GM19351 (cell line): Measurements from ENCODE around the gene MYH3.

ENCODE experiments used
- ATAC-seq: cut with Tn5 transposase; IDR thresholded peaks from one replicate; pipeline ENCODE4 v1.9.1; 2021; ENCODE audit warnings: mild to moderate bottlenecking, moderate library complexity; ENCODE audit not compliant: unreplicated experiment

MYH3 gene

GRCh38 chr17:10616502-10617119, 40.5 kb downstream of the MYH3 start:
- no peak for ATAC-seq

GRCh38 chr17:10614536-10615155, 42.5 kb downstream of the MYH3 start:
- ATAC-seq: no peak

GRCh38 chr17:10613775-10614513, 43.2 kb downstream of the MYH3 start:
- ATAC-seq: no peak

DNA sequence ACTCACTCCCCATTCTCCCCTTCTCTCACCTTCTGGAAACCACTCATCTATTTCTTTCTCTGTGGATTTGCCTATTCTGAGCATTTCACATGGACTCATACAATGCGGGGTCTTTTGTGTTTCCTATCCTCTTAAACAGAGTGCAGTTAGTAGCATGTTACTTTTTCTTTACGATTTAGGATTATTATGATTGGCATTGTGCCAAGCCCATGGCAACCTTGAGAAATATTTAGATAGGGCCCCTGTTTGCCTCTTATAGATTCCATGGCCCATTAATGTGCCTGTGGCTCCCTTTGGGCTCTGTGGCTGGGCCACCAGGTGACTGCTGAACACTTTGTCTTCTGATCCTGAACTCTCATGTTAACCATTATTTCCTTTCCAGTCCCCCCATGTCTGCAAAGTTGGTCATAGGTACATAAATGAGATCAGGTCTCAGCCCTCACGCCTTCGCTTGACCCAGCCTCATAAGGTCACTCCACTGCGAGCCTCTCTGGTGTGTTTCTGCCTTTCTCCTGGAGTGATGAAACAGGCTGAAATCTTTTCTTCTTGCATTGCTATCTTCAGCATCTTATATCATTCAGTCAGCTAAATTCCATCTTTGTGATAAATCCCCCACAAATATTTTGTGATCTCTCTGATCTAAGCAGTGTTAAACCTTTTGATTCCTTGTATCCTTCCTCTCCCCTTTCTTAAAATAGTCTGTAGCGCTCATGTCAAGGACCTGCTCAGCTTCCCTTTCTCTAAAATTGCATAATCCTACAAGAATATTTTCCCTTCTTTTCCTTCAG, 44.0 kb downstream of the MYH3 start:
- no peak for ATAC-seq

DNA sequence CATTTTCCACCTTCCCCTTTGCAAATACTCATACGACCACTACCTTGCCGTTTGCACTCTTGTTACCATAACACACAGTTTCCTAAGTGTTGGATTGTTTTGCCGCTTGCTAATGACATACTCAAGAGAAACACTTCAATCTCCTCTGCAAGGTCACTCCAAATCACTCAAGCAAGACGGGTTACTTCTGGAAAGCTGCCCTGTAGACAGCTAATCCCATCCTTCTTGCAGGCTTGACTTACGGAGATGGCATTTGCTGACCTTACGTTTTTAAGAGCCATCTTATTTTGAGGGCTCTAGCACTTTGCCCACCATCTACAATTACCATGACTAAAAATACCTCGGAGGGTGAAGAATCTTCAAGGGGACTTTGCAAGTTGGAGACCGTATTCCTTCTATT, 46.2 kb downstream of the MYH3 start:
- ATAC-seq: no peak

DNA sequence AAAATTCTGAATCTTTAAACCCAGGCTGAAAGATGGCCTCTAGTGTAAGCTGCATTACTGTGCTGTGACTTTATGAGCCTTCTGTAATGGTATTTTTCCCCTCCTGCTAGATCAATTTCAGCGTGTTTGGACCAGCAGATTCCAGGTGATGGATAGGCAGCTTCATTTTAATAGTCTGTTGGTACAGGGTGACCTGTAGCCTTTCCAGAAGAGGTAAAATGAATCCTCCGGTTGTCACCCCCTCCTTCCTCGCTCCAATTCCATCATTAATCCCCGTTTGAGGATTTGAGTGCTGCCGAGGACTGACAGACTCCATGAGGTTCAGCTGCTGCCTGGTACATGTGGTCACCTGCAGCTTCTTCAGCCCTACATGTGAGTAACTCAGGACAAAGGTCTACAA, 48.9 kb downstream of the MYH3 start:
- no peak for ATAC-seq

DNA sequence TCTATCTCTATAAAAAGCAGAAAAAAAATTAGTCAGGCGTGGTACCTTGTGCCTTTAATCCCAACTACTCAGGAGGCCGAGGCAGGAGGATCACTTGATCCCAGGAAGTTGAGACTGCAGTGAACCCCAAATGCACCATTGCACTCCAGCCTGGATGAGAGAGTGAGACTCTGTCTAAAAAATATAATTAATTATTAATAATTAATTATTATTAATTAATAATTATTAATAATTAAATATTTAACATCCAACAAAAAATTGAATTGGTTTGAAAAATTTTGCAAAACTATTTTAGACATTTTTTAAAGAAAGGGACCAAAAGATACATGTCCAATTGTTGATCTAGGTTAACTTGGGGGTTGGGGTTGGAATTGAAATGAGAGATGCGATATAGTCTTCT, 51.0 kb downstream of the MYH3 start:
- ATAC-seq: no peak

DNA sequence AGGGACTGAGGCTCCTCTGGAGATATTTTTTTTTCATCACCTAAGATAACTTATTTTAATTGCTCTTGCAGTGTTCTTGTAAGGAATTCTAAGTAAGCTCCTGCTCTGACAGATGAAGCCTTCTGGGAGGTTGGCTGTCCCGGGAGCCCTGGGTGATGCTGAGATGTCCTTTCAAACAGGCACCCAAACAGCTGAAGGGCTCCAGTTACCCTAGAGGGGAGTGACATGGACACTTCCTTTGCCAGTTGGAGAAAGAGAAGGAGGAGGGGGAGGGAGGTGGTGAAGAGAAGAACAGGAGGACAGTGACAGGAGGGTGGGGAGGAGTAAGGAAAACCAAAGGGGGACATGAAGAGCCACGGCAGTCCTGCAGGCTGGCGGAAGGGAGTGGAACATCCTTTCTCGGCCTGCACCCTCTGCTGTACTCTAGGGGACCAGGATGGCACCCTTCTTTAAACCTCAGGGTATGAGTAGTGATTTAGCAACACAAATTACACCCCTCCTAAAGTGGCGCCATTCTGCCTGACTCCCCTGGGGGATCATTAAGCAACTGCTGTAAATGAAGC, 51.8 kb downstream of the MYH3 start:
- no peak for ATAC-seq

DNA sequence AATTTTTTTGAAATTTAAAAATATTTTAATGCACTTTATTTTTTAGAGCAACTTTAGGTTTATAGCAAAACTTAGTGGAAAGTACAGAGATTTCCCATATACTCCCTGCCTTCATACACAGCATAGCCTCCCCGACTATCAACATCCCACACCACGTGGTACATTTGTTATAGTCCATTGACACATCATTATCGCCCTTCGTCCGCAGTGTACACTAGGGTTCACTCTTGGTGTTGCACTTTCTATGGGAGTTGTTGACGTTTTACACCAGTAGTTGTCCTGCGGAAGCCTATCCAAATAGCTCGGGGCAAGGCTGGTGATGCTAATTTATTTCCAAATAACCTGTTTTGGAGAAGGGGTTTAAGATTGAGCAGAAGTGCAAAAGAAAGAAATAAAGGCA, 52.6 kb downstream of the MYH3 start:
- ATAC-seq: no peak

- no peak for ATAC-seq
Observed at GRCh38 chr17:10603931-10604330, 53.2 kb downstream of the MYH3 start.

DNA sequence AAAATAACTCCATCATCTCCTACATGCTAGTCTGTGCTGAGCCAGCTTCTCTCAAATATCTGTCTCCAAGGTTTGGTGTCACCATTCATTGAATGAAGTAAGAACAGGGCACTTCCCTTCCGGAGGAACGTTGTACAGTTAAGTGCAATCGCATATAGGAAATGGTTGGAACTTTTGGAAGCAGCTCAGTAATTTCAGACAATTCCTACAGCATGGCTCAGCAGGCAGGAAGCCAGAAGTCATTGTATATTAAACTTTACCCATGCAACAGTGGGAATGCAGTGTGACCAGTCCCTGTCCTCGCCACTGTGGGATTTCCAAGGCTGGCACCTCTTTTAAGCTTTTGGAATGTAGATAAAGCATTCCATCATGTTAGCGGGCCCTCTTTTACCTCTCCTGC, 56.5 kb downstream of the MYH3 start:
- no peak for ATAC-seq

- ATAC-seq: no peak
Observed at GRCh38 chr17:10598621-10599020, 58.5 kb downstream of the MYH3 start.

GRCh38 chr17:10589553-10590145, 67.5 kb downstream of the MYH3 start:
- no peak for ATAC-seq

GRCh38 chr17:10585529-10585928, 71.6 kb downstream of the MYH3 start:
- ATAC-seq: no peak

DNA sequence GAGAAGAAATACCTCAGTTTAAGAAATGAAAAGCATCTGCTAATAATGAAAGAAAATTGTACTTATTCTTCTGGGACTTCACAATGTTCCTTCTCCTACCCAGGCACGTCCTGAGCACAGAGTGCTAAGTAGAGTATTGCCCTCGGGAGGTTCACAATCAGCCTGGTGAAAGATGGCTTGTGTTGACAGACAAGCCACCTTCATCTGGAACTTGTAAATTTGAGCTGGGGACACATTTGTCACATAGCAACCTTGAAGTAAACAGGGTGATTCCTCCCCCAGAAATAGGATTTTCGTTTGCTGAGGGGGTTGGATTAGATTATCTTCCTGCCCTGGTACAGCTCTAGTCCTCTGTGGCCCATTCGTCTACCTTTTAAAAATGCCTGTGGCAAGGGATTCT, 73.3 kb downstream of the MYH3 start:
- ATAC-seq: no peak

DNA sequence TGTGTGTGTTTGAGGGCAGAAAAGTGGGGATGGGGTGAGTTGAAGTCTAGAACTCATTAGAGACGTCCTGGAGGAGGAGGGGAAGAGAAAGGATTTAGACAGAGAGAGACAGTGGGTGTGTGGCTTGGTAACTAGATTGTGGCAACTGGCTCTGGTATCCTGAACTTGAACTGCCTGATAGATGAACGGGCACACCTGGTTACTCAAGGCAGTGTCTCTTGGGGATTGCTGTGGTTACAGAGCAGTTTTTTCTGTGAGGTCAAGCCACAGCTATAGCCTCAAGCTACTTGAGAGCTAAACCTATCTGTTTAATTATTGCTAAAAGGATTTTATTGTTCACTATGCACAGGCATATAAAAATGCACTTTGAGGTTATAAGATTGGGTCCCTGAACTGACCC, 77.8 kb downstream of the MYH3 start:
- no peak for ATAC-seq
